Activated CD8-positive, alpha-beta memory T cell treated with anti-CD3 and anti-CD28 coated beads for 24 hours (primary cell): ENCODE results near the gene SLC30A10.
"Not testable (repeated sequence)": the region's sequence is repeated elsewhere in the genome, so short reads cannot be mapped to it uniquely, and the experiment has no call there.

Experiments
- DNase-seq: peaks from one replicate; pipeline ENCODE4 v3.0.0-alpha.2; 2020

SLC30A10 gene

DNA sequence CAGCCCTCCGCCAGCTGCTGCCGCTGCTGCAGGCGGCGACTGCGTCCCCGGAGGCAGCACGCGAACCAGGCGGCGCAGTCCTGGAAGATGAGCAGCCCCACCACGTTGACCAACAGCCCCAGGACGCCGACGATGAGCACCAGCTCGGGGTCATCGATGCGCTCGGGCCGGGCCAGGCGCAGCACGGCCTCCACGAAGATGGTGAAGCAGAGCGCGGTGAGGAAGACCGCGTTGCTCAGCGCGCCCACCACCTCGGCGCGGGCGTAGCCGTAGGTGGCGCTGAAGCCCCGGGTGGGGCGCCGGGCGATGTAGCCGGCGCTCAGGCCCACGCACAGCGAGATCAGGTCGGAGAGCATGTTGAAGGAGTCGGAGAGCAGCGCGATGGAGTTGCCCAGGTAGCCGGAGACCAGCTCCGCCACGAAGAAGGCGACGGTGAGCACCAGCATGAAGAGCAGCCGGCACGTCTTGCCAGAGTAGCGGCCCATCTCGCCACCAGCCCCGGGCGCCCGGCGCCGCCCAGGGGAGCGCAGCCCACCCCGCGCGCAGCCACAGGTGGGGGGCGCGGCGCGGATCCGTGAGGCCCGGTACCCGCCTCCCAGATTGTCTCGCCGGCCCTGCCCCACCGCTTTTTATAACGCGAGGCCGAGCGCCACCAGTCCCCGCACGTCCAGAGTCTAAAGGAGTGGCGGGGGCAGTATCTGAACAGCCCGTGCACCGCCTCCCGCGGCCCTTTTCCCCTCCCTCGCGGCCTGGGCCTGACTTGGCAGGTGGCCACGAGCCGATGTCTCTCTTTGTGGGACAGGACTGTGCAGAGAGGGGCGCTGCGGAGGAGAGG, at the start of gene SLC30A10:
Gene SLC30A10, minus strand, starts transcription at position 602 of the 835 bp plus-strand sequence. Its CDS starts 117 bp downstream, at position 485.
- peak; percentile 55 for DNase-seq

DNA sequence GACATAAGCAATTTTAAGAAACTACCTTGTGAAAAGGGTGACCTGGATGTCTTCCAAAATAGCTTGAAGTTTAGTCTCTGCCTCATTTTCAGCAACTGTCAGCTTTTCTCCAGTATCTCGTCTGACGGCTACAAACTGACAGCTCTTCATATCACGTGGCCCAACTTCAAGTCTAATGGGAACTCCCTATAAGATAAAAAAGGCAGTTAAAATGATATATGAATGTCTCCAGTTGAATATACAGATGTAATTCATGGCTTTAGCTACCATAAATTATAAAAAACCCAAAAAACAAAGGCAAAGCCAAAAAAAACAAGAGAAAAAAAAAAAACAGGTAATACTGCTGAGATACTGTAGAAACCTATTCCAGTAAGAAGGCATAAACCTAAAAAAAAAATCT, 44.9 kb upstream of the SLC30A10 start:
- no peak for DNase-seq

DNA sequence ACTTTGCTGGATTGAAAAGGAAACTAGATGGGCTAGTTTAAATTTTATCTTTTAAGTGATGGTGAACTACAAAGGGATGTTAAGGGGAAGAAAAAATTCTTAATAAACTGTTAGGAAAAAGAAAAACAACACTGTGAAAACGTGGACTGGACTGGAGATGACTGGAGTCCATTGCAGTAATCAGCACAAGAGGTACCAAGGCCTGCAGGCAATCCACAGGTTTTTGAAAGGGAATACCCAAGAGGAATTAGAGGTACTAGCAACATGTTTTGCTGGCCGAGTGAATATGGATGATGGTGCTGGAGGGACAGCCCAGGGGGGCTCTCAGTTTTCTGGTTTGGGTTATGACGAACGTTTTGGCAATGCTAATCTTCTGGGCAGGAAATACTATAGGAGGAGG, 39.0 kb upstream of the SLC30A10 start:
- DNase-seq: no peak

DNA sequence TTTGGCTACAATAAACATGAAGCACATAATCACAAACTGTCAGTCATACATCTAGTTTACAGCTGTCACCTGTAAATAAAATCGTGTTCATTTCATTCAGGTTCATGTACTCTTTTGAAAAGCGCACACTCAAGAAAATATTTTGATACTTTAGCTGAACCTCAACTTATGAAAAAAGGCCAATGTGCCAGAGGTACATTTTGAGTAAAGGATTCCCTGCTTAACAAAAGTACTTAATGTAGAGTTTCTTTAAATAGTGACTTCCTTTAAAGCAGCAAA, 37.7 kb upstream of the SLC30A10 start:
- no peak for DNase-seq

DNA sequence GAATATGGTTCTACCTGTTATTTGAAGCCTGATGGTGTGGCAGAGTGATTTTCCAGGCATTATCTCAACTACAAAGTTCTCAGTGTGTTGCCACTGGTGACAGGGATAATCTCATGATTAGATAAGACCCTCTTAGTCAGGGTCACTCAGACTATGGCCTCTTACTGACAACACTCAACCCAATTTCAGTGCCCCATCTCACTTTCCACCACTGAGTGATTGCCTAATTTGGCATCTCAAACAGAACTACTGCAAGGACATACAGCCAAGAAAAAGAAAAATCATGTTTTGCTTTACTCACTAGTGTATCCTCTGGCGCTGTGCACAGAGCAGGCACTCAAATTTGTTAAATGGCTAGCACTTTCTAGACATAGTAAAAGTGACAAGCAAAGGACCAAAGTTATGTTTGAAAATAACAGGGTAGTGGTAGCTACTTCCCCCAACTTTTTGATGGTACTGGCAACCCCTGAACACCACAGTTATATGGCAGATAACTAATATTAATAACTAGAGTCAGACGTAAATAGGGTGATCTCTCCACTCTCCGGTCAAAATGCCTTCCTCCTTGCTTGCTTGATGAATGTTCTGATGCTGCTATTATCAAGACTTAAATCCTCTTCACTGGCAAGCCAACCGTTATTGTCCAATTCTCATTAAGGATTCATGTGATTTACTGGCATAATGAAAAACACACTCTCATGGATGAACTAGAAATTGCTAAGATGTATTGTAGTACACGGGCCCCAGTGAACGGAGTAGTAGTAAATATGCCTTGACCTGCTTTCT, 37.1 kb upstream of the SLC30A10 start:
- DNase-seq: no peak

DNA sequence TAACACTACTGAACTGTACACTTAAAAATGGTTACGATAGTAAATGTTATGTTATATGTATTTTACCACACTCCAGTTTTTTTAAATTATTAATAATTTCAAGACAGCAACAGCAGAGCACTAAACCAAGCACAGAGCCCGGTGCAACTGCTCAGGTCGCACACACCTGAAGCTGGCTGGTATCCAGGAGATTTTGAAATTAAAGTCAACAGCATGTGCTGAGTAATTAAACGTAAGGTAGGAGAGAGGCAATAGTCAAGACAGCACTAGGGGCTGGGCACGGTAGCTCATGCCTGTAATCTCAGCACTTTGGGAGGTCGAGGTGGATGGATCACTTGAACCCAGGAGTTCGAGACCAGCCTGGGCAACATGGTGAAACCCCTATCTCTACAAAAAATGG, 35.1 kb upstream of the SLC30A10 start:
- no peak for DNase-seq

DNA sequence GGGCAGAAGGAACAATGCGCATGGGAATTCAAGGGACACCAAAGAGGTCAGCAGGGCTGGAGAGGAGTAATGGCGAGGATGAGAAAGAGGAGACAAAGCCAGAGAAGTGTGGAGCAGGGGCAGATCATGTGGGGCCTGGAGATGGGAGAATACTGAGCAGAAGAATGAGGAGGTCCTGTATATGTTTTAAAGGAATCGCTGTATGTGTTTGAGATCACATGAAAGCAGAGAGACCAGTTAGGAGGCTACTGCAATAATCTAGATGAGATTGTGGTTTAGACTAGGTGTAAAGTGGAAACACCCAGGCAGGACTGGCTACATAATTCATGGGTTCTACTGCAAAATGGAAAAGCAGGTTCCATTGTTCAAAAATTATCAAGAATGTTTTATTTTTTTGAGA, 33.3 kb upstream of the SLC30A10 start:
- DNase-seq: no peak

DNA sequence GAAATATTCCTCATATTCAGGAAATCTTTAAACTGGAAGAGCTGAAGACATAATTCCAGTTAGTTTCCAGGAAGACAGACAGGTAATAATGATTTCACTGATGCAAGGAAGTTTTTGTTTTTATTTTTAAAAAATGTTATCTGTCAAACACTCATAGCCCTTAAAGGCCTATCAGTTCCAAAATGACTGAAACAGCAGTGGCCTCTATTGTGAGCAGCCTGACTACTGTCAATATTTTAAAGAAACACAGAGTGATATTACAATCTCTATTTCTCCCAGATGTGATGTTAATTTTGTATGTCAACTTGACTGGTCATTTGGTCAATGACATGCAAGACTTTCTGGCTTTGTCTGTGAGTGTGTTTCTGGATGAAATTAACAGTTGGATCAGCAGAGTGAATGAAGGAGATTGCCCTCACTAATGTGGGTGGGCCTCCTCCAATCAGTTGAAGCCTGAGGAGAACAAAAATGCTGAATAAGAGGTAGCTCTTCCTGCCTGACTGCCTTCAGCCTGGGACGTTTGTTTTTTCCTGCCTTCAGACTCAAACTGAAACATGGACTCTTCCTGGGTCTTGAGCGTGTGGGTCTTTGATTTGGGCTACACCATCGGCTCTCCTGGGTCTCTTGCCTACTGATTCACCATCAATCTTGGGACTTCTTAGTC, 31.3 kb upstream of the SLC30A10 start:
- no peak for DNase-seq

DNA sequence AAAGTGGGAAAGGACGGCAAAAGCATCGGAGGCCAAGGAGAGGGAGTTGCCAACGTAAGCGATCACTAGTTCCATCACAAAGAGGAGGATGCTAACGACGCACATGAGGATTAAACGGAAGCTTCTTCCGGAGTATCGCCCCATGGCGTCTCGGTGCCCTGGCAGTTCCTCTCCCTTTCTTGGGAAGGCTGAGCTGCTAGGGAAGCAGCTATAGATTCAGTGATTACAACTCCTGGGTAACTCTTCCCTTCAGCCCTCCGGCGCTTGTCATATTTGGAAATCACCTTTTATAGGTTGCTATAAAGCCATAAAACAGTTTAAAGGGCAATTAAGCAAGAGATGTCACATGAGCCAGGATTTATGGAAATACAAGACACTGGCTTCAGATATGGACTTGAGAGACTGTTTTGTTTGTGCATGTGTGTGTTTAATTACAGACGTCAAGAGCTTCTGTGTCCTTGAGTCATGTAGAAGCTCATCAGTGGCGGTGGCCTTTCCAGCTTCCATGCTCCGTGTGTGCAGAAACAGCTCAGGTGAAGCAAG, 30.6 kb upstream of the SLC30A10 start:
- DNase-seq: no peak

DNA sequence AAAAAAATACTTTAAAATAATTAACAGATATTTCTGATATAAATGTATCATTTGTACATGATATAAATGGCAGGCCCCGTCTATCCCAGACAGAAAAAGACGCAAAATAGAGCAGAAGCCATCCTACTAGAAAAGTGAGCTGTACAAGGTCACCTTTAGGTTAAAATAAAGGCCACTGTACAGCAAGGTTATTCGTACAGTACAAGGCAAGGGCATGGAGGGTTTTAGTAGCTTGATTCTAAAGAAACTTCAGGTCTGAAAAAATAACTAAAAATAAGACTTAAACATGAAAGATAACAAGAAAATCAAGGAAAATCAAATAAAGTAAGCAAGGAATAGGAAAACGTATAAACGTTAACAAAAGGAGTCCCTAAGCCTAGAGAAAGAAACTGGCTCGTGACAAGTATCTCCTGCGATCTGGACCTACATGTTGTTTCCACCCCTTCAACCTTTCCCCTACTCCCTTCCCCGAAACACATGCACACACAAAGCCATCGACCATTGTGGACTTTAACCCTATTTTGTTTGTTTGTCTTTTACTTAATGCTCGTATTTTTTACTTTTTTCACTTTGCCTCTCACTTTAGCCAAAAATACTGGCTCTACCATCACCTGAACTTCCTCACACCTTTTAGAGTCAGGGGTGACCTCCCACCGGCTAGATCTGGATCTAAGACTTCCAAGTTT, 26.5 kb upstream of the SLC30A10 start:
- no peak for DNase-seq

DNA sequence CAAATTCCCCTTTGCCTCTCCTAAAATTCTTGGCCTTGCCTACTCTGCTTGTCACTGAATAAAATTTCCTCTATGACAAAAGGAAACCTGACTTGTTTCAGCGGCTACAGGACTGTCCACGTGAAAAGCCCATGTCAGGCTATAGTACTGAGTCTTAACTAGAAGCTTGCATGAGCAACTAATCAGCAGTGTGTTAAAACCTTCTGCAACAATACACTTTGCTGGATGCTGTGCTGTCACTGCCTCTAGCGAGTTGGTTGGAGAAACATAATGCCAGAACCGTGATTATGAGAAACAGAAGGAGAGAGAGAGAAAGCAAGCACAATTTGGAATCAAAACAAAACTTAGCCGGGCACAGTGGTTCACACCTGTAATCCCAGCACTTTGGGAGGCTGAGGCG, 25.7 kb upstream of the SLC30A10 start:
- no peak for DNase-seq

DNA sequence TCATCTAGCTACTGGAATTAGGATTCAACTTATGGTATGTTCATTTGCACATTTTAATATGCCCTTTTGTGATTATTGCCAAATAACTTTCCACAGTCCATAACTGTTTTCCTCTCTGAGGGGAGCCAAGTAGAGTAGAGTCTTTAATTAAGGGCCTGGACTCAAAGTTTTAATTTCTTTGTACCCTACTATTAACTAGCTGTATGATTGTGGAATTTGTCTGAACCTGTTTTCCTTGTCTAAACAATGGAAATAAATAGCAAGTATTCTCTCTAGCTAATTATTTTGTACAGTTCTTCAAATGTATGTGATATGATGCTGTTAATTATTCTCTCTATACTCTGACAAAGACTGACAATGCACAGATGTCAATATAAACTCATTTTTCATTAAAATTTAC, 24.0 kb upstream of the SLC30A10 start:
- no peak for DNase-seq

DNA sequence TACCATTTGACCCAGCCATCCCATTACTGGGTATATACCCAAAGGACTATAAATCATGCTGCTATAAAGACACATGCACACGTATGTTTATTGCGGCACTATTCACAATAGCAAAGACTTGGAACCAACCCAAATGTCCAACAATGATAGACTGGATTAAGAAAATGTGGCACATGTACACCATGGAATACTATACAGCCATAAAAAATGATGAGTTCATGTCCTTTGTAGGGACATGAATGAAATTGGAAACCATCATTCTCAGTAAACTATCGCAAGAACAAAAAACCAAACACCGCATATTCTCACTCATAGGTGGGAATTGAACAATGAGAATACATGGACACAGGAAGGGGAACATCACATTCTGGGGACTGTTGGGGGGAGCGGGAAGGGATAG, 20.9 kb upstream of the SLC30A10 start:
- not testable (repeated sequence) for DNase-seq

DNA sequence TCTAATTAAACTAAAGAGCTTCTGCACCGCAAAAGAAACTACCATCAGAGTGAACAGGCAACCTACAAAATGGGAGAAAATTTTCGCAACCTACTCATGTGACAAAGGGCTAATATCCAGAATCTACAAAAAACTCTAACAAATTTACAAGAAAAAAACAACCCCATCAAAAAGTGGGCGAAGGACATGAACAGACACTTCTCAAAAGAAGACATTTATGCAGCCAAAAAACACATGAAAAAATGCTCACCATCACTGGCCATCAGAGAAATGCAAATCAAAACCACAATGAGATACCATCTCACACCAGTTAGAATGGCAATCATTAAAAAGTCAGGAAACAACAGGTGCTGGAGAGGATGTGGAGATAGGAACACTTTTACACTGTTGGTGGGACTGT, 20.4 kb upstream of the SLC30A10 start:
- not testable (repeated sequence) for DNase-seq

DNA sequence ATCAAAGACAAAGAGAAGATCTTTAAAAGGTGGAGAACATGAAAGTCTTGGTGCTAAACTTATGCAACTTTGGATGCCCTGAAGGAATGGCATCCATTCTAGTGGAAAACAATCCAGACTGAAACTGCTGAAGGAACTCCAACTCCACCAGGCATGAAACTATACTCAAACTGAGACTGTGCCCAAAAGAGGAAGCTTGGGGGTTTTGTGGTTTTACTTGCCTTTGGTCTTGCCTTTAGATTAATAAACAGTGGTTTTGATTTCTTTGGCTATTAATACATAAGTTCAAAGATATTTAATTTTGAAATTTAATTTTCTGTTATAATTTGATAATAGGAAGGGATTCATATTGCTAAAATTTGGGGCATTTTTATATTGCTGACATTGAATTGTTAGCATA, 17.4 kb upstream of the SLC30A10 start:
- no peak for DNase-seq

DNA sequence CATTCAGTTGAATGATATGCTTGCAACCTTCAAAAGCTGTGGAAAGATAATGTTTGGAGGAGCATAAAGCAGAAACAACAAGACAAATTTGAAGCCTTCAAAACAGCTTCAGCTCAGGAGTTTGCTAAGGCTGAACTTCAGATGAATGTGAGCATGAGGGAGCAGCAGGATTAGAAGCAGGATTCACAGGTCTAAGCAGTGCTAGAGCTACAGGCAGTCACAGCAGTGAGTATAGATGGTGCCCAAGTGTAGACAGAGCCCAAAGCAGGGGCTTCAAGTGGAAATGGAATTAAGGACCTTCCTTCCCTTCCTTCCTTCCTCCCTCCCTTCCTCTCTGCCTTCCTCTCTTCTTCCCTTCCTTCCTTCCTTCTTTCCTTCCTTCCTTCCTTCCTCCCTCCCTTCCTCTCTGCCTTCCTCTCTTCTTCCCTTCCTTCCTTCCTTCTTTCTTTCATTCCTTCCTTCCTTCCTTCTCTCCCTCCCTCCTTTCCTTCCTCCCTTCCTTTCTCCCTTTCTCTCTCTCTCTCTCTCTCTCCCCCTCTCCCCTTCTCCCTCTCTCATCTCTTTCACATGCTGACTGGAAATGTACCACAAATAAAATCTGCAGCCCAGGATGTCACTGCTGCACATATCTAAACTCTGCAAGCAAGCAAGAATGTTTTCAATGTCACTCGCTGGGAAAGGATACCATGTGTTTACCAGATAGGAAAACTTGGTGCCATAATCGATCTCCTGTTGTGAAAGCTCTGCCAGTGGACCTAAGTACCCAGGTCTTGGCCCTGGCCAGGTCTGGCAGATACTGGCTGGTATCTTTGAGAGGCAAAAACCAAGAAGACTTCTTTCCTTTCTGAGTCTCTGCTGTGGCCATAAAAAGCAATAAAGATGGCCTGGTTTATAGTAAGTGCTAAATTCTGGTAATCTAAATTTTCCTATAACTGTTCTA, 13.1 kb upstream of the SLC30A10 start:
- no peak for DNase-seq

DNA sequence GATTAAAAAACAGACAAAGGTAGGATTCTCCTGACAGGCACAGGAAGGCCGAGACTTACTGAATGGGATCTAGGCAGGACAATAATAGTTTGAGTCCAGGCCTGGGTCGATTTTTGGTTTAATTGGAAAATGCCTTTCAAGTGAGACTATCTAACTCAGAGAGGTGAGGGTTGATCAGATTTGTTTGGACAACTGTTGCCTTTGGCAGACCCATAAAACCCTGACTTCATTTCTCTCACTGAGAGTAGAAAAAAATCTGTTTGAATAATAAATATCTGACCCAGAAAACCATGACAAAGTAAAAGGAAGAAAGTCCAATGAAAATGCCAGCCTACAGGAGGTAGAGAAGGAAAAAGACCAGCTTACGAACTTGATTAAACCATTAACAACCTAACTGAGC, 12.3 kb upstream of the SLC30A10 start:
- DNase-seq: no peak

DNA sequence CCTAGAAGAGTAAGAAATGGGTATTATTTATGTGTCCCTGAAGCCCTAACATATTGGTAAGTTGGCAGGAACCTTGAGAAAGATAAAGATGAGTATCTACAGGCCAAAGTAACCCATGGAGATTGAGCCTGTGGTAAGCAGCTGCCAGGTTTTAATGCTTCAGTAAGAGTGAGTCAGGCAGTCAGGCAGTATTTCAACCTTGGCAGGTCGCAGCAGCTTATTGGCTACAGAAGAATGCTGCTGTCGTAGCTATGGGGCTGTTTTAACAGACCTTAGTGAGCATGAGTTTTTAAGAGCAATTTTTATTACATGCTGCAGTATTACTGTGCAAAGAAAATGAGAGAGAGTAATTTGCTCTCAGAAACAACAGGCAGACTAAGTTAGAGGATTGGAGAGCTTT, 10.3 kb upstream of the SLC30A10 start:
- DNase-seq: no peak

DNA sequence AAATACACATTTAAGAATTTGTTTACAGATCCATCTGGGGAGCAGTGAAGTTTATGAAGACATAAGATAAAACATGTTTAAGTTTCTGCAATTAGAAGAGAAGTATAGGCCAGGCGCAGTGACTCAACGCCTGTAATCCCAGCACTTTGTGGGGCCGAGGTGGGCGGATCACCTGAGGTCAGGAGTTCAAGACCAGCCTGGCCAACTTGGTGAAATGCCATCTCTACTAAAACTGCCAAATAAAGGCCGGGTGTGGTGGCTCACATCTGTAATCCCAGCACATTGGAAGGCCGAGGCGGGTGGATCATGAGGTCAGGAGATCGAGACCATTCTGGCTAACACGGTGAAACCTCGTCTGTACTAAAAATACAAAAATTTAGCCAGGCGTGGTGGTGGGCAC, 5.4 kb upstream of the SLC30A10 start:
- not testable (repeated sequence) for DNase-seq

DNA sequence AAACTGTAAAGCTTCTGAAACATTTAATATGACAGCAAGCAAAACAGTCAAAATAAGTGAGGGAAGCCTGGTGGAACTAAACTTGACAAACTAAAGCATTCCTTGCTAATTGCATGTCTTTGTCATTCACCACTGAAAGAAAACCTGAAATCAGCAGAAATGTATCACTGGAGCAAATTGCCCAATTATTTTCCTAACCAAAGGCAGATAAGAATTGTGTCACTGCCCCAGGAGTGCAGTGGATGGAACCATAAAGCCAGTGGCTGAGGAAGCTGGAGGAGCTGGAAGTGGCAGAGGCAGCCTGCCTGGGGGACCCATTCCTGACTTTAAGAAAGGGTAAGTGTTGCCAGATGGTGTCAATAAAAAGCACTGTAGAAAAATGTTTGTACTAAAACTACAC, 2.7 kb upstream of the SLC30A10 start:
- DNase-seq: no peak

DNA sequence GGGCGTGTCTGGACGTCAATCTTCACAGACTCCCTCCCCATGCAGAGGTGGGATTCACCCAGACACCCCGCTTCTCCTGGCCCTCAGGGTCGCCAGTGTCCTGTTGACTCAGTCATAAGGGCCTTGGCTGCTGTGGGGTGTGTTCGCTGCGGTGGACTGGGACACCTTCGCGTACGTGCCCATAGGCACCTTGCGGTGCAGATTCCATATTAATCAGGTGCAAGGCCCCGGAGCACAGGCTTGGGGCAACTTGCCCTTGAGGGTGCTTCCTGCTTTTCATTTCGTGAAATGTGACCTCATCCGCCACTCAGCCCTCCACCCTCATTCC, 398 bp upstream of the SLC30A10 start:
- DNase-seq: no peak
